ENCODE measurements around the gene KIRREL1. TPM values are rescaled to one million over a fixed set of nuclear protein-coding genes. Genes with fewer than 3 reads are reported as not detected.
"Not testable (repeated sequence)": the region's sequence is repeated elsewhere in the genome, so short reads cannot be mapped to it uniquely, and the experiment has no call there.

The KIRREL1 gene
- total and polyA plus RNA-seq, 4 experiments from 2014 or later, result not detected

GRCh38 chr1:158126425-158126824 is 133.0 kb downstream of the KIRREL1 start:
- H3K9me3 Mint-ChIP-seq, result no peaks in the 10 kb centered on the region
- Histone ChIP-seq H3K36me3 (ENCODE audit: insufficient read depth, low read length) (no peaks in the 10 kb centered on the region), H3K4me3 (ENCODE audit: low read length in 2 of 2) (no peak overlapping the region), H3K27me3 (ENCODE audit: insufficient read depth, low read length) (peaks cover 4% of the 10 kb centered on the region), H3K9me3 (ENCODE audit: control insufficient read depth in 1 of 2, low read length in 2 of 2) (no peaks in the 10 kb centered on the region), H3K27ac (ENCODE audit: low read depth, low read length) (no peak overlapping the region), H3K4me1 (ENCODE audit: insufficient read depth, low read length) (no peaks in the 10 kb centered on the region)
- no peak overlapping the region for H3K27ac Mint-ChIP-seq
- H3K36me3 Mint-ChIP-seq, result no peaks in the 10 kb centered on the region
- ChIA-PET CTCF (ENCODE audit: partially characterized antibody) (interaction anchor here (1.0 to 4.7 kb wide), 5 partner anchors 8 to 547 kb away, joined by 3 to 42 read pairs (median 11); no protein-coding TSS in a partner anchor), POLR2A (ENCODE audit: partially characterized antibody) (no interaction called here)
- DNase-seq, result no peak
- no peak overlapping the region for H3K4me3 Mint-ChIP-seq
- intact Hi-C loops (cut with micrococcal nuclease), result loop anchor here (10.0 kb wide), 1 partner anchor 948 kb away; the partner anchor contains the start of gene AIM2
- peaks cover 9 to 11% of the 10 kb centered on the region in 2 donors for H3K27me3 Mint-ChIP-seq
- H3K4me1 Mint-ChIP-seq, result peaks cover 0 to 4% (median 3%) of the 10 kb centered on the region in 4 donors

- H3K27me3 ChIP-seq (ENCODE audit: insufficient read depth, low read length); H3K4me1 ChIP-seq (ENCODE audit: insufficient read depth, low read length); H3K4me3 Mint-ChIP-seq; H3K36me3 ChIP-seq (ENCODE audit: insufficient read depth, low read length); H3K4me3 ChIP-seq (ENCODE audit: low read length in 2 of 2); DNase-seq; H3K36me3 Mint-ChIP-seq; H3K9me3 Mint-ChIP-seq; H3K27me3 Mint-ChIP-seq; H3K27ac ChIP-seq (ENCODE audit: low read depth, low read length); POLR2A ChIA-PET (ENCODE audit: partially characterized antibody); H3K4me1 Mint-ChIP-seq; H3K27ac Mint-ChIP-seq; H3K9me3 ChIP-seq (ENCODE audit: control insufficient read depth in 1 of 2, low read length in 2 of 2): not testable (repeated sequence)
- intact Hi-C loops (cut with micrococcal nuclease), result loop anchor here (10.0 kb wide), 1 partner anchor 946 kb away; the partner anchor contains the start of gene AIM2
- CTCF ChIA-PET (ENCODE audit: partially characterized antibody), result interaction anchor here (1.2 to 1.6 kb wide), 2 partner anchors 11 to 13 kb away, joined by 3 to 5 read pairs; no protein-coding TSS in a partner anchor
Measured at GRCh38 chr1:158128531-158128930, 135.1 kb downstream of the KIRREL1 start.

GRCh38 chr1:158131217-158131616 is 137.8 kb downstream of the KIRREL1 start:
- Mint-ChIP-seq H3K27ac (no peak overlapping the region), H3K4me1 (peaks cover 0 to 4% (median 0%) of the 10 kb centered on the region in 4 donors), H3K4me3 (no peak overlapping the region), H3K36me3 (no peaks in the 10 kb centered on the region), H3K27me3 (peaks cover 0 to 5% of the 10 kb centered on the region in 2 donors), H3K9me3 (no peaks in the 10 kb centered on the region)
- H3K4me1 ChIP-seq (ENCODE audit: insufficient read depth, low read length), result no peaks in the 10 kb centered on the region
- H3K27me3 ChIP-seq (ENCODE audit: insufficient read depth, low read length), result no peaks in the 10 kb centered on the region
- no peaks in the 10 kb centered on the region for H3K9me3 ChIP-seq (ENCODE audit: control insufficient read depth in 1 of 2, low read length in 2 of 2)
- intact Hi-C loops (cut with micrococcal nuclease), result no loop called here
- no peak overlapping the region for H3K27ac ChIP-seq (ENCODE audit: low read depth, low read length)
- CTCF ChIA-PET (ENCODE audit: partially characterized antibody), result interaction anchor here (1.4 kb wide), 2 partner anchors 10 to 11 kb away, joined by 3 to 4 read pairs; no protein-coding TSS in a partner anchor
- POLR2A ChIA-PET (ENCODE audit: partially characterized antibody), result no interaction called here
- no peak for DNase-seq
- H3K36me3 ChIP-seq (ENCODE audit: insufficient read depth, low read length), result no peaks in the 10 kb centered on the region
- H3K4me3 ChIP-seq (ENCODE audit: low read length in 2 of 2), result no peak overlapping the region

GRCh38 chr1:158140764-158141192 is 147.3 kb downstream of the KIRREL1 start:
- POLR2A ChIA-PET (ENCODE audit: partially characterized antibody), result no interaction called here
- Histone ChIP-seq H3K9me3 (ENCODE audit: control insufficient read depth in 1 of 2, low read length in 2 of 2) (no peaks in the 10 kb centered on the region), H3K36me3 (ENCODE audit: insufficient read depth, low read length) (no peaks in the 10 kb centered on the region), H3K4me3 (ENCODE audit: low read length in 2 of 2) (no peak overlapping the region), H3K4me1 (ENCODE audit: insufficient read depth, low read length) (no peaks in the 10 kb centered on the region), H3K27me3 (ENCODE audit: insufficient read depth, low read length) (no peaks in the 10 kb centered on the region), H3K27ac (ENCODE audit: low read depth, low read length) (no peak overlapping the region)
- intact Hi-C loops (cut with micrococcal nuclease), result no loop called here
- H3K4me3 Mint-ChIP-seq, result no peak overlapping the region
- H3K4me1 Mint-ChIP-seq, result no peaks in the 10 kb centered on the region
- CTCF ChIA-PET (ENCODE audit: partially characterized antibody), result interaction anchor here (1.2 kb wide), 1 partner anchor 10 kb away, joined by 3 read pairs; no protein-coding TSS in a partner anchor
- H3K36me3 Mint-ChIP-seq, result no peaks in the 10 kb centered on the region
- peaks cover 1 to 2% of the 10 kb centered on the region in 2 donors for H3K27me3 Mint-ChIP-seq
- DNase-seq, result no peak
- peaks cover 0 to 2% (median 0%) of the 10 kb centered on the region in 8 donors for H3K9me3 Mint-ChIP-seq
- no peak overlapping the region for H3K27ac Mint-ChIP-seq

GRCh38 chr1:158145173-158145719 is 151.8 kb downstream of the KIRREL1 start:
- ChIA-PET POLR2A (ENCODE audit: partially characterized antibody) (no interaction called here), CTCF (ENCODE audit: partially characterized antibody) (no interaction called here)
- Histone ChIP-seq H3K27ac (ENCODE audit: low read depth, low read length) (no peak overlapping the region), H3K4me3 (ENCODE audit: low read length in 2 of 2) (no peak overlapping the region), H3K4me1 (ENCODE audit: insufficient read depth, low read length) (peaks cover 12% of the 10 kb centered on the region), H3K9me3 (ENCODE audit: control insufficient read depth in 1 of 2, low read length in 2 of 2) (no peaks in the 10 kb centered on the region), H3K27me3 (ENCODE audit: insufficient read depth, low read length) (no peaks in the 10 kb centered on the region), H3K36me3 (ENCODE audit: insufficient read depth, low read length) (no peaks in the 10 kb centered on the region)
- Mint-ChIP-seq H3K36me3 (peaks cover 0 to 4% of the 10 kb centered on the region in 2 donors), H3K27ac (no peak overlapping the region), H3K9me3 (peaks cover 0 to 2% (median 0%) of the 10 kb centered on the region in 8 donors), H3K27me3 (no peaks in the 10 kb centered on the region), H3K4me3 (no peak overlapping the region), H3K4me1 (peaks cover 18 to 28% (median 21%) of the 10 kb centered on the region in 4 donors)
- intact Hi-C loops (cut with micrococcal nuclease), result no loop called here
- no peak for DNase-seq

GRCh38 chr1:158146165-158146564 is 152.7 kb downstream of the KIRREL1 start:
- no peak overlapping the region for H3K27ac ChIP-seq (ENCODE audit: low read depth, low read length)
- ChIA-PET CTCF (ENCODE audit: partially characterized antibody) (no interaction called here), POLR2A (ENCODE audit: partially characterized antibody) (no interaction called here)
- no peaks in the 10 kb centered on the region for H3K27me3 ChIP-seq (ENCODE audit: insufficient read depth, low read length)
- Mint-ChIP-seq H3K36me3 (peaks cover 0 to 4% of the 10 kb centered on the region in 2 donors), H3K27me3 (no peaks in the 10 kb centered on the region), H3K9me3 (peaks cover 0 to 2% (median 0%) of the 10 kb centered on the region in 8 donors), H3K27ac (no peak overlapping the region), H3K4me3 (no peak overlapping the region), H3K4me1 (peaks cover 24 to 35% (median 28%) of the 10 kb centered on the region in 4 donors)
- peaks cover 16% of the 10 kb centered on the region for H3K4me1 ChIP-seq (ENCODE audit: insufficient read depth, low read length)
- no peaks in the 10 kb centered on the region for H3K36me3 ChIP-seq (ENCODE audit: insufficient read depth, low read length)
- H3K4me3 ChIP-seq (ENCODE audit: low read length in 2 of 2), result no peak overlapping the region
- DNase-seq, result no peak
- no peaks in the 10 kb centered on the region for H3K9me3 ChIP-seq (ENCODE audit: control insufficient read depth in 1 of 2, low read length in 2 of 2)
- intact Hi-C loops (cut with micrococcal nuclease), result no loop called here

GRCh38 chr1:158146739-158147138 is 153.3 kb downstream of the KIRREL1 start:
- DNase-seq, result no peak
- H3K9me3 Mint-ChIP-seq, result peaks cover 0 to 2% (median 0%) of the 10 kb centered on the region in 8 donors
- no peaks in the 10 kb centered on the region for H3K27me3 ChIP-seq (ENCODE audit: insufficient read depth, low read length)
- peaks cover 0 to 4% of the 10 kb centered on the region in 2 donors for H3K36me3 Mint-ChIP-seq
- H3K4me1 Mint-ChIP-seq, result peaks cover 24 to 35% (median 28%) of the 10 kb centered on the region in 4 donors
- CTCF ChIA-PET (ENCODE audit: partially characterized antibody), result no interaction called here
- no peak overlapping the region for H3K27ac ChIP-seq (ENCODE audit: low read depth, low read length)
- H3K4me3 Mint-ChIP-seq, result no peak overlapping the region
- H3K27me3 Mint-ChIP-seq, result no peaks in the 10 kb centered on the region
- intact Hi-C loops (cut with micrococcal nuclease), result no loop called here
- H3K4me3 ChIP-seq (ENCODE audit: low read length in 2 of 2), result no peak overlapping the region
- H3K27ac Mint-ChIP-seq, result no peak overlapping the region
- H3K36me3 ChIP-seq (ENCODE audit: insufficient read depth, low read length), result no peaks in the 10 kb centered on the region
- H3K4me1 ChIP-seq (ENCODE audit: insufficient read depth, low read length), result peaks cover 16% of the 10 kb centered on the region
- POLR2A ChIA-PET (ENCODE audit: partially characterized antibody), result no interaction called here
- no peaks in the 10 kb centered on the region for H3K9me3 ChIP-seq (ENCODE audit: control insufficient read depth in 1 of 2, low read length in 2 of 2)
